Measurements from ENCODE around the gene APOBEC3B. TPM values are rescaled to one million over a fixed set of nuclear protein-coding genes. Genes with fewer than 3 reads are reported as not detected.
"Not testable (repeated sequence)": the region's sequence is repeated elsewhere in the genome, so short reads cannot be mapped to it uniquely, and the experiment has no call there.

APOBEC3B gene
- total RNA-seq, 3 donors from 2014 or later = 0.33 to 2.2 TPM; not detected in 1

GRCh38 chr22:38972558-38972957 is 9.6 kb upstream of the APOBEC3B start:
- DNase-seq (ENCODE audit: low spot score in 2 of 2) = no peak
- intact Hi-C loops (cut with DNase I; ENCODE audit: low total_unique reads) = no loop called here

DNA sequence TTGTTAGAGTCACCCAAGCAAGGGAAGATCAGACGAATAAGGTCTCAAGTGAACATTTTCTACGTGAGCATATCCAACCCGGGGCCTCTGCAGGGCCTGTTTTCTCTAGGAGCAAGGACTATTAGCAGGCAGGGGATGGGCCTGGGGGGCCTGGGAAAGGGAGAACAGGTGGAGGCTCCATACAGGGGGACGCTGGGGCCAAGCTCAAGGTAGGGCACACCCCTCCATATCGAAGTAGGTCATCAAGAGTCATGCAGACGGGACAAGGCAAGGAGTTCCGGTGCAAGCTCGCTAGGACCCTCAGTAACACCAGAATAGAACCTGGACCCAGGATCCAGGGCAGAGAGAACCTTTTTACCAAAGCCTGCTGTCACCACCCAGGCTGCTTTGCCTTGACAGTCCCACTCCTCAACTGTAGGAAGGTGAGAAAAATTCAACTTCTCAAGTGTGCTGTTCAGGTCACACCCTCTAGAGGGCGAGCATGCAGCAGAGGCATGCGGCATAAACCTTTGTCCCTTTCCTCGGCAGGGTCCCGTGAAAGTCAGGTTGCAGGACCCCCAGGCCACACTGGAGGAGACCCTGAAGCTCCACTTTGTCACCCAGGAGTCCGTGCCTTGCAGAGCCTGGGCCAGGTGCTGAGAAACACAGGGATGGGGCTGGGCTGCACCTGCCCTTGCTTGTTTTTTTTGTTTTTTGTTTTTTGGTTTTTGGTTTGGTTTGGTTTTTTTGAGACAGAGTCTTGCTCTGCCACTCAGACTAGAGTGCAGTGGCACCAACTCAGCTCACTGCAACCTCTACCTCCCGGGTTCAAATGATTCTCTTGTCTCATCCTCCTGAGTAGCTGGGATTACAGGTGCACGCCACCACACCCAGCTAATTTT is 8.6 kb upstream of the APOBEC3B start:
- no peak overlapping the region for H3K27ac ChIP-seq
- TF ChIP-seq POLR2A (IDR thresholded peaks at IDR 0.05) (no peak), POLR2AphosphoS5 (IDR thresholded peaks at IDR 0.05) (no peak)
- TF ChIP-seq, protein P1, sequence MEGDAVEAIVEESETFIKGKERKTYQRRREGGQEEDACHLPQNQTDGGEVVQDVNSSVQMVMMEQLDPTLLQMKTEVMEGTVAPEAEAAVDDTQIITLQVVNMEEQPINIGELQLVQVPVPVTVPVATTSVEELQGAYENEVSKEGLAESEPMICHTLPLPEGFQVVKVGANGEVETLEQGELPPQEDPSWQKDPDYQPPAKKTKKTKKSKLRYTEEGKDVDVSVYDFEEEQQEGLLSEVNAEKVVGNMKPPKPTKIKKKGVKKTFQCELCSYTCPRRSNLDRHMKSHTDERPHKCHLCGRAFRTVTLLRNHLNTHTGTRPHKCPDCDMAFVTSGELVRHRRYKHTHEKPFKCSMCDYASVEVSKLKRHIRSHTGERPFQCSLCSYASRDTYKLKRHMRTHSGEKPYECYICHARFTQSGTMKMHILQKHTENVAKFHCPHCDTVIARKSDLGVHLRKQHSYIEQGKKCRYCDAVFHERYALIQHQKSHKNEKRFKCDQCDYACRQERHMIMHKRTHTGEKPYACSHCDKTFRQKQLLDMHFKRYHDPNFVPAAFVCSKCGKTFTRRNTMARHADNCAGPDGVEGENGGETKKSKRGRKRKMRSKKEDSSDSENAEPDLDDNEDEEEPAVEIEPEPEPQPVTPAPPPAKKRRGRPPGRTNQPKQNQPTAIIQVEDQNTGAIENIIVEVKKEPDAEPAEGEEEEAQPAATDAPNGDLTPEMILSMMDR (IDR thresholded peaks at IDR 0.05) = peak in 2 of 3 donors; percentile 39 to 68
- H3K4me1 ChIP-seq = no peaks in the 10 kb centered on the region
- no peaks in the 10 kb centered on the region for H3K9me3 ChIP-seq
- intact Hi-C loops (cut with DNase I; ENCODE audit: low total_unique reads) = no loop called here
- no peaks in the 10 kb centered on the region for H3K27me3 ChIP-seq
- no peak overlapping the region for H3K4me3 ChIP-seq
- no peaks in the 10 kb centered on the region for H3K36me3 ChIP-seq
- DNase-seq (ENCODE audit: low spot score in 2 of 2) = no peak

More at GRCh38 chr22:38972558-38972957, 9.6 kb upstream of the APOBEC3B start:
- no peaks in the 10 kb centered on the region for H3K9me3 ChIP-seq
- no peaks in the 10 kb centered on the region for H3K4me1 ChIP-seq
- no peaks in the 10 kb centered on the region for H3K27me3 ChIP-seq
- H3K36me3 ChIP-seq = no peaks in the 10 kb centered on the region
- no peak overlapping the region for H3K4me3 ChIP-seq
- TF ChIP-seq, protein P1 (IDR thresholded peaks at IDR 0.05) = no peak
- TF ChIP-seq POLR2A (IDR thresholded peaks at IDR 0.05) (no peak), POLR2AphosphoS5 (IDR thresholded peaks at IDR 0.05) (no peak)
- no peak overlapping the region for H3K27ac ChIP-seq

GRCh38 chr22:38974170-38974825 is 7.8 kb upstream of the APOBEC3B start:
- no peaks in the 10 kb centered on the region for H3K36me3 ChIP-seq
- H3K27me3 ChIP-seq = no peaks in the 10 kb centered on the region
- intact Hi-C loops (cut with DNase I; ENCODE audit: low total_unique reads) = no loop called here
- no peak overlapping the region for H3K4me3 ChIP-seq
- TF ChIP-seq, protein P1 (IDR thresholded peaks at IDR 0.05) = no peak
- no peak for TF ChIP-seq POLR2A (IDR thresholded peaks at IDR 0.05)
- no peak for TF ChIP-seq POLR2AphosphoS5 (IDR thresholded peaks at IDR 0.05)
- H3K4me1 ChIP-seq = no peaks in the 10 kb centered on the region
- no peak overlapping the region for H3K27ac ChIP-seq
- DNase-seq (ENCODE audit: low spot score in 2 of 2) = no peak
- no peaks in the 10 kb centered on the region for H3K9me3 ChIP-seq

- TF ChIP-seq, protein P1 (IDR thresholded peaks at IDR 0.05) = no peak
- TF ChIP-seq POLR2A (IDR thresholded peaks at IDR 0.05) (no peak), POLR2AphosphoS5 (IDR thresholded peaks at IDR 0.05) (no peak)
- no peak overlapping the region for H3K27ac ChIP-seq
- H3K4me3 ChIP-seq = no peak overlapping the region
- no peak for DNase-seq (ENCODE audit: low spot score in 2 of 2)
- intact Hi-C loops (cut with DNase I; ENCODE audit: low total_unique reads) = no loop called here
- H3K36me3 ChIP-seq = no peaks in the 10 kb centered on the region
- H3K27me3 ChIP-seq = no peaks in the 10 kb centered on the region
- no peaks in the 10 kb centered on the region for H3K9me3 ChIP-seq
- H3K4me1 ChIP-seq = no peaks in the 10 kb centered on the region
These were observed 7.3 kb upstream of the APOBEC3B start for GRCh38 chr22:38974826-38975175.

- H3K4me3 ChIP-seq; H3K27ac ChIP-seq; H3K4me1 ChIP-seq; H3K27me3 ChIP-seq; intact Hi-C loops (cut with DNase I; ENCODE audit: low total_unique reads); H3K36me3 ChIP-seq; H3K9me3 ChIP-seq; DNase-seq (ENCODE audit: low spot score in 2 of 2): not testable (repeated sequence)
These were observed 4.9 kb upstream of the APOBEC3B start for GRCh38 chr22:38977289-38977688.

GRCh38 chr22:38980587-38980986 is 1.6 kb upstream of the APOBEC3B start:
- intact Hi-C loops (cut with DNase I; ENCODE audit: low total_unique reads) = loop anchor here (10.0 kb wide), 1 partner anchor 116 kb away; no protein-coding TSS in a partner anchor
- DNase-seq (ENCODE audit: low spot score in 2 of 2); H3K4me1 ChIP-seq; H3K27ac ChIP-seq; H3K9me3 ChIP-seq; H3K4me3 ChIP-seq; H3K27me3 ChIP-seq; H3K36me3 ChIP-seq: not testable (repeated sequence)

Data from breast epithelium (tissue), 4 donors.